Fibroblast of villous mesenchyme (primary cell): Measurements from ENCODE around the gene EPB42. TPM values are rescaled to one million over a fixed set of nuclear protein-coding genes. Genes with fewer than 3 reads are reported as not detected.

Experiments
- DNase-seq: peaks from one replicate; pipeline ENCODE4 v3.0.0-alpha.2; 2010; ENCODE audit warnings: low read depth
- H3K4me3 ChIP-seq: 2 replicates; pipeline ENCODE4 v1.5.1; 2011; ENCODE audit warnings: low read depth, mild to moderate bottlenecking, low read length
- total RNA-seq: library from RNA; depleted of rRNA; stranded (reverse); fragments of >200 nt; gene quantifications from 2 replicates; pipeline ENCODE4 v1.2.3, GENCODE V29; 2012
- TF ChIP-seq, protein P1 (sequence below): IDR thresholded peaks from 2 replicates; pipeline ENCODE4 v1.5.1; 2012; ENCODE audit warnings: low read depth, mild to moderate bottlenecking, low read length; ENCODE audit not compliant: insufficient read depth

EPB42 gene
- not detected in 2 replicates for total RNA-seq

DNA sequence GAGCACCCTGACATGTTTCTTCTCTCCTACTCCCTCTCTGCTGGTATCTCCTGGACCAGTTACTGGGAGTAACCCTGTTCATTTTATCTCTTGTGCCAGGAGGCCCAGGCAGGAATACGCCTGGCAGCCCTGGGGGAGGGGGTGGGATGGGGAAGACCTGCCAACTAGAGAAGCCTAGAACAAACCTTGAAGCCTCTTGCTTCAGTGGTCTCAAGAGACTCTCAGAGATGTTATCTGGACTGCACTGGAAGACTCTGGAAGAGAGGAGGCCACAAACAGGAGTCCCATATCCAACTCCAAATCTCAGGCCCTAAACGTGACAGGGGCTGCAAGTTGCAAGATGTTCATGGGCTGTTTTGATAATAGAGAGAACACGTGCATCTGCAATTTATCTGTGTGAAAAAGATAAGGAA, at the start of gene EPB42:
Gene EPB42 (minus strand): TSS at position 28 of the 413 bp plus-strand sequence. CDS start 193 bp downstream, outside the sequence.
- TF ChIP-seq, protein P1, sequence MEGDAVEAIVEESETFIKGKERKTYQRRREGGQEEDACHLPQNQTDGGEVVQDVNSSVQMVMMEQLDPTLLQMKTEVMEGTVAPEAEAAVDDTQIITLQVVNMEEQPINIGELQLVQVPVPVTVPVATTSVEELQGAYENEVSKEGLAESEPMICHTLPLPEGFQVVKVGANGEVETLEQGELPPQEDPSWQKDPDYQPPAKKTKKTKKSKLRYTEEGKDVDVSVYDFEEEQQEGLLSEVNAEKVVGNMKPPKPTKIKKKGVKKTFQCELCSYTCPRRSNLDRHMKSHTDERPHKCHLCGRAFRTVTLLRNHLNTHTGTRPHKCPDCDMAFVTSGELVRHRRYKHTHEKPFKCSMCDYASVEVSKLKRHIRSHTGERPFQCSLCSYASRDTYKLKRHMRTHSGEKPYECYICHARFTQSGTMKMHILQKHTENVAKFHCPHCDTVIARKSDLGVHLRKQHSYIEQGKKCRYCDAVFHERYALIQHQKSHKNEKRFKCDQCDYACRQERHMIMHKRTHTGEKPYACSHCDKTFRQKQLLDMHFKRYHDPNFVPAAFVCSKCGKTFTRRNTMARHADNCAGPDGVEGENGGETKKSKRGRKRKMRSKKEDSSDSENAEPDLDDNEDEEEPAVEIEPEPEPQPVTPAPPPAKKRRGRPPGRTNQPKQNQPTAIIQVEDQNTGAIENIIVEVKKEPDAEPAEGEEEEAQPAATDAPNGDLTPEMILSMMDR: no peak
- DNase-seq: no peak
- no peak within 1 kb of the TSS for H3K4me3 ChIP-seq

- no peak overlapping the region for H3K4me3 ChIP-seq
- TF ChIP-seq, protein P1: no peak
These were observed 49.4 kb upstream of the EPB42 start for GRCh38 chr15:43270113-43270665.

DNA sequence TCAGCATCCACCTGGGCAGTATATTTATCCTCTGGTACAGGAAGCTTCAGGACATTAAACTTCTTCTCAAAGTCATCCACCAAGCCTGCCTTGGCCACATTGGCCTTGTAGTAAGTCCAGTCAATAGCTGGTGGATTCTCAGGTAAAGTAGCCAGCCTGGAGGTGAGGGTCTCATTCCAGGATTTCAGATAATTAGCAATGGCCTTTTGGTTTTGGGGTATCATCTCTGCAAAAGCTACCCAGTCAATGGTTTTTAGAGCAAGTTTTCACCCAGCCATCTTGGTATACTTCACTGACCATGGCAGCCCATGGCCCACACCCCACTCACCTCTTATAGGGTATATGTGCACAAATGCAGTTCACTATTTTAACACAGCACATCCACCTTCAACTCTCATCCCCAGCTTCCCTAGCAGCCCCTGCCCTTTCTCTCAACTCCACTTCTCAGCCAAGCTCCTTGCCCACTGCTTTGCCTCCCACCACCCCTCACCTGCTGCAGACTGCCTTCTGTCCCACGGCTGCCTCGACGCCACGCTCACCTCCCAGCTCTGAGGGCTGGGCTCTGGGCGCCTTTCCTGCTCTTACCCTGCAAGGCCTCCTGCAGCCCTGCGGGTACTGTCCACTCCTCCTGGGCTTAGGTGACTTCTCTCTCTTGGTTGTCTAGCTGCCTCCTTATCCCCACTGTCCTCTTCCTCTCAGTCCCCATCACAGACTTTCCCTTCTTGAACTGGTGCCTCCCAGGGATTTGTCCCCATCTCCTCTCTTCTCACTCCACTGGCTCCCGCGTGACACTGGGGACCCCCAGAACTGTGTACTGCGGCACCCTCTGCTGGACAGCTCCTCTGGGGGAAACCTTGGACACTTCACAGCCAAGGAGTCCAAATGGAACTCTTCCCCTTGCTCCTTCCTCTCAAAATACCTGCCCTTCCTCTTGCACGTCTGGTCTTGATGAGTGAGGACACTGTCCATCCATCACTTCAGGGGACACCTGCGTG, 47.6 kb upstream of the EPB42 start:
- H3K4me3 ChIP-seq: no peak overlapping the region
- DNase-seq: peak; percentile 4
- TF ChIP-seq, protein P1: peak; percentile 42

More at GRCh38 chr15:43270113-43270665, 49.4 kb upstream of the EPB42 start:
- no peak for DNase-seq

GRCh38 chr15:43267439-43267838, 46.6 kb upstream of the EPB42 start:
- no peak overlapping the region for H3K4me3 ChIP-seq
- TF ChIP-seq, protein P1: no peak
- no peak for DNase-seq

DNA sequence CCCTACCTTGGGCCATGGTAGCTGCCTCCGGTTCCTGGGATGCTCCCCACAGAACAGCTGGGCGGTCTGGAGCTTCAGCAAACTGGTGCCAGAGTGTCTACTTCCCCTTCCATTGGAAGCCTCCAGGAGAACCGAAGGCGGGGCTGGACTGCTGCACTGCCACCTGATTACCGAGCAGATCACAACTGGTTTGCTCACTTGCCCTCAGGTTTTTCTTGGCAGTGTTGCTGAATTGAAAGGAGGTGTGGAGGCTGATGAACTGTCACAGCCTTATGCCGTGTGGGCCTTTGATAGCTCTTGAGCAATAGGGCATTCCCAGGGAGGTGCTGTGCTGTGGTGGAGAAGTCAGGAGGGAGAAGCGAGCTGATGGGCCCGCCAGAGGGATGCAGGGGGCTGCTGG, 46.0 kb upstream of the EPB42 start, which contains the start of gene TGM5:
Gene TGM5 (minus strand): TSS at position 95 of the 400 bp plus-strand sequence. CDS start 79 bp downstream, at position 16.
- H3K4me3 ChIP-seq: no peak within 1 kb of the TSS
- no peak for DNase-seq
- TF ChIP-seq, protein P1: no peak

DNA sequence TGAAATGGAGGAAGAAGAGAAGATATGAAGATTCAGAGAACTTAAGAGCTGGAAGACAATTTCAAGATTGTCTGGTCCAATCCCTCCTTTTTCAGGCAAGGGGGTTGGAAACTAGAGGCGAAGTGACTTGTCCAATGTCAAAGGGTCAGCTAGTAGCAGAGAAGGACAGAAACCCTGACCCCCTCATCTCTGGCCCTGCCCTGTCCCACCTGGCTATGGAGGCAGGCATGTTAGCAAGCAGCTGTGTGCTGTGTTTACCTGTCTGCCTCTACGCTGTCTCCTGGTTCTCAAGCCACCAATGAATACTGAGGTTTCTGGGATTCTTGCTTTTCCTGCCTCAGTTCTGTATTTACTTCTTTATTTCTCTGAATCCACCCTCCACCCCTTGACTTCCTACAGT, 45.6 kb upstream of the EPB42 start:
- H3K4me3 ChIP-seq: no peak overlapping the region
- TF ChIP-seq, protein P1: no peak
- DNase-seq: no peak
